Epithelial cell of proximal tubule (primary cell): ENCODE measurements around the gene GAB2. TPM values are rescaled to one million over a fixed set of nuclear protein-coding genes. Genes with fewer than 3 reads are reported as not detected.
A peak's percentile ranks its signal among the peaks of the same experiment; 100 is the strongest.

ENCODE experiments used
- DNase-seq: peaks from one replicate; pipeline ENCODE4 v3.0.0-alpha.2; 2011; ENCODE audit warnings: low read depth
- H3K4me3 ChIP-seq: 2 replicates; pipeline ENCODE4 v1.5.1; 2011; ENCODE audit warnings: low read depth, mild to moderate bottlenecking, low read length
- CTCF ChIP-seq: conservative IDR thresholded peaks from 2 replicates; pipeline ENCODE4 v1.5.1; 2012; ENCODE audit warnings: low read depth, mild to moderate bottlenecking, low read length
- total RNA-seq: library from RNA; depleted of rRNA; stranded (reverse); fragments of >200 nt; gene quantifications from 2 replicates; pipeline ENCODE4 v1.2.3, GENCODE V29; 2015

GAB2 gene
- total RNA-seq, 1 donor from 2014 or later, result 15.0 TPM

GRCh38 chr11:78415338-78415737 is 2.3 kb downstream of the GAB2 start:
- no peak for DNase-seq
- no peak for TF ChIP-seq CTCF
- no peak overlapping the region for H3K4me3 ChIP-seq

GRCh38 chr11:78414321-78415051 is 3.1 kb downstream of the GAB2 start:
- TF ChIP-seq CTCF, result peak; percentile 71
- no peak for DNase-seq
- no peak overlapping the region for H3K4me3 ChIP-seq

GRCh38 chr11:78408619-78409018 is 9.0 kb downstream of the GAB2 start:
- H3K4me3 ChIP-seq, result no peak overlapping the region
- no peak for TF ChIP-seq CTCF
- no peak for DNase-seq

GRCh38 chr11:78406568-78407196 is 10.9 kb downstream of the GAB2 start:
- TF ChIP-seq CTCF, result no peak
- H3K4me3 ChIP-seq, result no peak overlapping the region
- no peak for DNase-seq

GRCh38 chr11:78405805-78406204 is 11.8 kb downstream of the GAB2 start:
- H3K4me3 ChIP-seq, result no peak overlapping the region
- no peak for DNase-seq
- TF ChIP-seq CTCF, result no peak

- no peak overlapping the region for H3K4me3 ChIP-seq
- no peak for DNase-seq
- no peak for TF ChIP-seq CTCF
These were observed 13.8 kb downstream of the GAB2 start for GRCh38 chr11:78403781-78404180.

GRCh38 chr11:78402847-78403246 is 14.8 kb downstream of the GAB2 start:
- TF ChIP-seq CTCF, result no peak
- H3K4me3 ChIP-seq, result no peak overlapping the region
- no peak for DNase-seq
